ENCODE results near the gene SH3BGRL2.

Gene SH3BGRL2

DNA sequence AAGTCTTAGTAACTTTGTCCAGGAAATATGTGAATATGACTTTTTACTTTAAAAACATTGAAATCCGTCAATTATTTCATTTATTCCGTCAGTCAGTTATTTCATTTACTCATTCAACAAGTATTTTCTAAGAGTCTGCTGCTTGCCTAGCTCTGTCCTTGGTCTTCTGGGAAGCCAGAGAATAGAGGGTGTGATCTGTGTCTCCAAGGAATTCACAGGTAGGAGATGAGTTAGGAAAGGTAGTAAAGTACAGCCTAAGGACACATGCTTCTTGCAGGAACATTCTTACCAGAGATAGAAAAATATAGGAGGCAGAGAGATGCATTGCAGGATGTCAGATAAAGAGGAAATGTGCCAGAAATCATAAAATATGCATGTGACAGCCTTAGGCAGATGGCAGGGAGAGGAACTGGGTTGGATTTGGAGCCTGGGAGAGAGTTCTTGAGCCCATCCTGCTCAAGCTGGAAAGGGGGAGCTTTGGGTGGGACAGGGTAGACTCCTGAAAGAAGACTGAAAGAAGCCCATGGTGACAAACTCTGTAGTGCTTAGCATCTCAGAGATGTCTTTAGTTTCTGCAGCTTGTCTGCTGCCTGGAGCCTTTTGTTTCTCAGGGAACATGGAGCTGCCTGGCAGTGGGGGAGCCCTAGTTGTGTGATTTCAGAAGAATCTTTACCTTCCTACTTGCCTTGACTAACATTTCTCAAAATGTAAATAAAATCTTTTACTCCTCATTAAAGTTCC, 3.5 kb downstream of the SH3BGRL2 start:
- Histone ChIP-seq H3K4me1 (ENCODE audit: insufficient read depth, low read length) (peaks cover 7% of the 10 kb centered on the region), H3K9me3 (ENCODE audit: low read length) (no peaks in the 10 kb centered on the region), H3K36me3 (ENCODE audit: insufficient read depth, low read length) (no peaks in the 10 kb centered on the region), H3K27ac (ENCODE audit: low read depth, low read length) (no peak overlapping the region), H3K4me3 (ENCODE audit: low read depth in 1 of 2, low read length in 2 of 2) (no peak overlapping the region), H3K9ac (ENCODE audit: low read length) (no peak overlapping the region), H3K27me3 (ENCODE audit: control insufficient read depth in 1 of 2, insufficient read depth in 2 of 2, low read length in 2 of 2) (no peaks in the 10 kb centered on the region)

DNA sequence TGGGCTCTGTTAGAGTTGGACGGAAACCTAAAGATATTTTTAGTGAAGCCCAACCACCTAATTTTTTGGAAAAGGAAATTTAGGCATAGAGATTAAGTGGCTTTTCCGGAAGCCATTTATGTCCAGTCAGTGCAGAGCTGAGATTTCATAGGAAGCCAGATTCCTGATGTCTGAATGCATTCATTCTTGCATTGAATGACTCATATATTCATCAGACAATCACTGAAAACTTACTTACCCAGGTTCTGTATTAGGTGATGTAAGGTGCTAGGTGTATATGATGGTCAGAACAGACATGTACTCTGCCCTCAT, 4.1 kb downstream of the SH3BGRL2 start:
- Histone ChIP-seq H3K27ac (ENCODE audit: low read depth, low read length) (no peak overlapping the region), H3K9me3 (ENCODE audit: low read length) (no peaks in the 10 kb centered on the region)

DNA sequence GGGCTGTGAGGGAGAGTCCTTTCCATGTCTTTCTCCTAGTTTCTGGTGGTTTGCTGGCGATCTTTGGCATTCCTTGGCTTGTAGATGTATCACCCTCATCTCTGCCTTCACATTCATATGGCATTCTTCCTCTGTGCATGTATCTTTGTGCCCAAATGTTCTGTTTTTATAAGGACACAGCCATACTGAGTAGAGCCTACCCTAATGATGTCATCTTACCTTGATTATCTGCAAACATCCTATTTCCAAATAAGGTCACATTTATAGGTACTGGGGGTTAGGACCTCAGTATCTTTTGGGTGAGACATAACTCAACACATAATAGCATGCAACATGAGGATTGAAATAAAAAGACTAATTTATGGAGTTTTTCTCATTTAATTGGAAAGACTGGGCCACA, 5.5 kb downstream of the SH3BGRL2 start:
- H3K4me1 ChIP-seq (ENCODE audit: insufficient read depth, low read length): no peaks in the 10 kb centered on the region
- no peak overlapping the region for H3K9ac ChIP-seq (ENCODE audit: low read length)
- no peak overlapping the region for H3K27ac ChIP-seq (ENCODE audit: low read depth, low read length)
- no peak overlapping the region for H3K4me3 ChIP-seq (ENCODE audit: low read depth in 1 of 2, low read length in 2 of 2)
- H3K36me3 ChIP-seq (ENCODE audit: insufficient read depth, low read length): no peaks in the 10 kb centered on the region
- H3K27me3 ChIP-seq (ENCODE audit: control insufficient read depth in 1 of 2, insufficient read depth in 2 of 2, low read length in 2 of 2): no peaks in the 10 kb centered on the region
- no peaks in the 10 kb centered on the region for H3K9me3 ChIP-seq (ENCODE audit: low read length)

More for the DNA sequence above, 4.1 kb downstream of the SH3BGRL2 start:
- Histone ChIP-seq H3K27me3 (ENCODE audit: control insufficient read depth in 1 of 2, insufficient read depth in 2 of 2, low read length in 2 of 2) (no peaks in the 10 kb centered on the region), H3K36me3 (ENCODE audit: insufficient read depth, low read length) (no peaks in the 10 kb centered on the region), H3K4me3 (ENCODE audit: low read depth in 1 of 2, low read length in 2 of 2) (no peak overlapping the region), H3K4me1 (ENCODE audit: insufficient read depth, low read length) (peaks cover 7% of the 10 kb centered on the region), H3K9ac (ENCODE audit: low read length) (no peak overlapping the region)

DNA sequence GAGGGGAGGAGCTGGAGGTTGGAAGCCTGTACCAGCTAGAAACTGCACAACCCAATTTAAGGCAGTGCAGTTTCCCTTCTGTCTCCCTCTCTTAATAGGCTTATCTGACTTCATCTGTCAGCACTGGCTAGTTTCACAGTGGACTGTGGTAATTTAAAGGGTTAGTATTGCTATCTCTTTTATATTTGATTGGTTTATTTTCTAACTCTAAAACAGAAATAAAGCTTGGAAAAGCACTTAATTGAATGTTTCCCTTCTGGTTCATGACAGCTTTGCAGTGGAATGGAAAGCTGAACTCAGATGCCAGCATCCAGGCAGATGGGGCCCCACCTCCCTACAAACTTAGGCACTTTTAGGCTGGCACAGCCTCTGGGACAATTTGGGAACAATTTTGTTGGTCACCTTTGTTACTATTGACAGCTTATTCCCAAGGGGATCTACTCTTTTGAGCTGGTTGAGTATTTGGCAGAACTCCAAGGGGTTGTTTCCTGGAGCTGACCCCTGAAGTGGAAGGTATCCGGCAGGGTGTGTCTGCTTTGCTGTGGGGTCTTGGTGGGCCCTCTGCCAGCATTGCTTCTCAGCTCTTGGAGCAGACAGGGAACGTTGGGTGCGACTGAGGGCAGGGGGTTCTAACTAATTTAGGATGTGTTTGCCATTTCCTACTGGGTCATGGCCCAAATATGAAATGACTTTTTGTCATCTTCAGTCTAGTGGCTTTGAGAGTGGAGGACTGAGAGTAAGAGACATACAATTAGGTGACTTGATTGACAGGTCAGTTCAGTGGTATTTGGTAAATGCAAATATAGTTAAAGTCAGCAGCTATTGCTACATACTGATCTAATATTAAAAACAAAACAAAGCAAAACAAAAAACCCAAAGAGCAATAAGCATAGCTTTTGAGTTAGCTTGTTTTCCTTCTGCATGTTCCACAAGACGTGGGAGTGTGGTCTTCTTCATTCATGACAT, 9.3 kb downstream of the SH3BGRL2 start:
- Histone ChIP-seq H3K27ac (ENCODE audit: low read depth, low read length) (no peak overlapping the region), H3K4me1 (ENCODE audit: insufficient read depth, low read length) (no peaks in the 10 kb centered on the region)

DNA sequence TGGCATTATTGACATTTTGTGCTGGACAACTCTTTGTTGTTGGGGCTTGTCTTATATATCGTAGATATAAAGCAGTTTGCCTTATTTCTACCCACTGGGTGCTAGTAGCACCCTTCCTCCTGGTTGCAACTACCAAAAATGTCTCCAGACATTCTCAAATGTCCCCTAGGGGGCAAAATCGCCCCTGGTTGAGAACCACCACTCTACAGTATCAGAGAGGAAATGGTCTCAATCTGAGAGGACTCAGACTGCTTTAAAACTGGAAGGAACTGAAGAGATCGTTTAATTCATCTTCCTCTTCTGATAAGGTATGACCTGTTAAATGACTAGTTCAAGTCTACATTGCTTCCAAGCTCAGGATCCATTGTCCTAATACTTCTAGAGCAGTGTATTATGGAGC, 14.9 kb downstream of the SH3BGRL2 start:
- H3K9me3 ChIP-seq (ENCODE audit: low read length): no peaks in the 10 kb centered on the region
- H3K27me3 ChIP-seq (ENCODE audit: control insufficient read depth in 1 of 2, insufficient read depth in 2 of 2, low read length in 2 of 2): no peaks in the 10 kb centered on the region
- H3K36me3 ChIP-seq (ENCODE audit: insufficient read depth, low read length): no peaks in the 10 kb centered on the region
- H3K27ac ChIP-seq (ENCODE audit: low read depth, low read length): no peak overlapping the region
- no peak overlapping the region for H3K4me3 ChIP-seq (ENCODE audit: low read depth in 1 of 2, low read length in 2 of 2)
- no peak overlapping the region for H3K9ac ChIP-seq (ENCODE audit: low read length)
- H3K4me1 ChIP-seq (ENCODE audit: insufficient read depth, low read length): peaks cover 6% of the 10 kb centered on the region

More for the DNA sequence above, 9.3 kb downstream of the SH3BGRL2 start:
- no peak overlapping the region for H3K4me3 ChIP-seq (ENCODE audit: low read depth in 1 of 2, low read length in 2 of 2)
- no peaks in the 10 kb centered on the region for H3K27me3 ChIP-seq (ENCODE audit: control insufficient read depth in 1 of 2, insufficient read depth in 2 of 2, low read length in 2 of 2)
- H3K9ac ChIP-seq (ENCODE audit: low read length): no peak overlapping the region
- H3K36me3 ChIP-seq (ENCODE audit: insufficient read depth, low read length): no peaks in the 10 kb centered on the region
- H3K9me3 ChIP-seq (ENCODE audit: low read length): no peaks in the 10 kb centered on the region

DNA sequence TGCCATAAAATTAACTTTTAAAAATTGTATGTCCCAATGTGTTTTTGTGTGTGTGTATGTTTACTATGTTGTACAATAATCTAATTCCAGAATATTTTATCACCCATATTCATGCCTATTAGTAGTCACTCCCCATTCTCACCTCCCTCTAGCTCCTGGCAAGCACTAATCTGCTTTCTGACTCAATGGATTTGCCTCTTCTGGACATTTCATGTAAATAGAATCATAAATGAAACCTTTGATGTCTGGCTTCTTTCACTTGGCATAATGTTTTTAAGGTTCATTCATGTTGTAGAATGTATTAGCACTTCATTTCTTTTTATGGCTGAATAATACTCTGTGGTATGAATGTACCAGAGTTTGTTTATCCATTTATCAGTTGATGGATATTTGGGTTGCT, 15.4 kb downstream of the SH3BGRL2 start:
- Histone ChIP-seq H3K4me3 (ENCODE audit: low read depth in 1 of 2, low read length in 2 of 2) (no peak overlapping the region), H3K9ac (ENCODE audit: low read length) (no peak overlapping the region), H3K9me3 (ENCODE audit: low read length) (no peaks in the 10 kb centered on the region), H3K27ac (ENCODE audit: low read depth, low read length) (no peak overlapping the region), H3K36me3 (ENCODE audit: insufficient read depth, low read length) (no peaks in the 10 kb centered on the region), H3K27me3 (ENCODE audit: control insufficient read depth in 1 of 2, insufficient read depth in 2 of 2, low read length in 2 of 2) (no peaks in the 10 kb centered on the region), H3K4me1 (ENCODE audit: insufficient read depth, low read length) (peaks cover 6% of the 10 kb centered on the region)

DNA sequence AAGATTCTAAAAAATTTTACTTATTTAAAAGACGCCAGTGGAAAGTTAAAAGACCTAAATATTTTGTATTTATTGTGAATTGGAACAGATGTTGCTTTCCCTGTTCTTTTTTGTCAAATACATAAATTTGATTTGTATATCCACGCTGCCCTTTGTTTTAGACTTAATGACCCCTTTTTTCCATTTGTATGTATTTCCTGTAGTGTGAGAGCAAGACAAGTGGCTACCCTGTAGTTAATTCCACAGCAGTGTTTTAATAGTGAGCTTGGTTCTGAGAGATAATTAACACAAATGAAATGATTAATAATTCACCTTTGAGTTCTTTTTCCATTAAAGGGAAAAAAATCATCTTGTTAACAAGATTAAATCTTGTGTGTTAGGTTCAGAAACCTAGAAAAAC, 16.6 kb downstream of the SH3BGRL2 start:
- Histone ChIP-seq H3K9ac (ENCODE audit: low read length) (no peak overlapping the region), H3K27me3 (ENCODE audit: control insufficient read depth in 1 of 2, insufficient read depth in 2 of 2, low read length in 2 of 2) (no peaks in the 10 kb centered on the region), H3K4me1 (ENCODE audit: insufficient read depth, low read length) (peaks cover 6% of the 10 kb centered on the region), H3K27ac (ENCODE audit: low read depth, low read length) (no peak overlapping the region), H3K9me3 (ENCODE audit: low read length) (no peaks in the 10 kb centered on the region), H3K4me3 (ENCODE audit: low read depth in 1 of 2, low read length in 2 of 2) (no peak overlapping the region), H3K36me3 (ENCODE audit: insufficient read depth, low read length) (no peaks in the 10 kb centered on the region)

DNA sequence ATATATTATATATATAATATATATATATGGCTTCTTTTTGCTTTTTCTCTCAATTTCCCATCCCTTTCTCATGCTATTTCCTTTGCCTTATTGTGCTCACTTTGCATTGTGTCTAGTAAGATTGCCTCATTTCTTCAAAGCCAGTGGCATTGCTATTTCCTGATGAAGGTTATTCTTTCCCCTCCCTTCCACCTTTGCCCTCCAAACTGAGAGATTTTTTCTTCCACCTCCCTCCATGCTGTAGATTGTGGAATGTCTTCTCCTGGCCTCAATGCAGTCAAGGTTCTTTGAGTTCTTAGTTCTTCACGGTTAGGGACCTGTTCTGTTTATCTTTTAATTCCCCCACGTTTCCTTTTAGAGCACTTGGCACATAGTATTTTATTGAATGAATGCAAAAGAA, 17.2 kb downstream of the SH3BGRL2 start:
- Histone ChIP-seq H3K9me3 (ENCODE audit: low read length) (no peaks in the 10 kb centered on the region), H3K27ac (ENCODE audit: low read depth, low read length) (no peak overlapping the region), H3K4me1 (ENCODE audit: insufficient read depth, low read length) (peaks cover 6% of the 10 kb centered on the region), H3K9ac (ENCODE audit: low read length) (no peak overlapping the region), H3K27me3 (ENCODE audit: control insufficient read depth in 1 of 2, insufficient read depth in 2 of 2, low read length in 2 of 2) (no peaks in the 10 kb centered on the region), H3K4me3 (ENCODE audit: low read depth in 1 of 2, low read length in 2 of 2) (no peak overlapping the region), H3K36me3 (ENCODE audit: insufficient read depth, low read length) (no peaks in the 10 kb centered on the region)

DNA sequence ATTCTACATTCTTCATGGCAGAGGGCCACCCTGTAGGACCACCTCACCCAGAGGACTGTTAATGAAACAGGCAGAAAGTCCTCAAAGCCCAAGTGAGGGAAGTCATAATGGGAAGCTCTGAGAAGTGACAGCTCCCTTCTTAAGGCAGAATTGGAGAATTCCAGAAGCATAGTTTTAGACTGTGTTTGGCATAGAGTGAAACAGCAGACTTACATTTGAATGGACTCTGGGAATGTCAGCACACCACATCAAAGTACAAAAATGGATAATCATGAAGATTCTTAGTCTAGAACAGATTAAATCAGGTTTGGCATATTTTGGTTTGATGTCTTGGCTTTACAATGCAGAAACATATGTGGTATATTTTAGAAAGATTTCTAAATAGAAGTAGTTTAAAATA, 17.9 kb downstream of the SH3BGRL2 start:
- no peaks in the 10 kb centered on the region for H3K36me3 ChIP-seq (ENCODE audit: insufficient read depth, low read length)
- no peak overlapping the region for H3K4me3 ChIP-seq (ENCODE audit: low read depth in 1 of 2, low read length in 2 of 2)
- H3K27ac ChIP-seq (ENCODE audit: low read depth, low read length): no peak overlapping the region
- no peak overlapping the region for H3K9ac ChIP-seq (ENCODE audit: low read length)
- peaks cover 6% of the 10 kb centered on the region for H3K4me1 ChIP-seq (ENCODE audit: insufficient read depth, low read length)
- H3K9me3 ChIP-seq (ENCODE audit: low read length): no peaks in the 10 kb centered on the region
- H3K27me3 ChIP-seq (ENCODE audit: control insufficient read depth in 1 of 2, insufficient read depth in 2 of 2, low read length in 2 of 2): no peaks in the 10 kb centered on the region

DNA sequence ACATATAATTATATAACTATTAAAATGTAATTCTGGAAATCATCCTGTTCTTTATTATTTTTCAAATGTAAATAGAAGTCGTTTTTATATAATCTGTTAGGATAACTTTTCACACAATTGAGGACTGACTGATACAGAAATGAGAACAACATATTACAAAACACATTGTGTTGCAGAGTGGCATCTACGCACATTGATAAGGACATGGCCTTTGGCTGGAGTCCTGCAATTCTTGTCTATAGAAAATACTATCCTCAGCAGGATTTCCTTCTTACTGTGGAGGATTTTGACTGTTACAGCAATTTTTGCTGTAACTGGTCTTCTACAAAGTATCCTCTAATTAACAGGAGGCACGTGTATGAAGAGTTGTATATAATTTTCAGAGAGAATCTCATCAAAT, 19.8 kb downstream of the SH3BGRL2 start:
- H3K9me3 ChIP-seq (ENCODE audit: low read length): no peaks in the 10 kb centered on the region
- H3K4me3 ChIP-seq (ENCODE audit: low read depth in 1 of 2, low read length in 2 of 2): no peak overlapping the region
- H3K9ac ChIP-seq (ENCODE audit: low read length): no peak overlapping the region
- no peak overlapping the region for H3K27ac ChIP-seq (ENCODE audit: low read depth, low read length)
- H3K36me3 ChIP-seq (ENCODE audit: insufficient read depth, low read length): no peaks in the 10 kb centered on the region
- peaks cover 6% of the 10 kb centered on the region for H3K4me1 ChIP-seq (ENCODE audit: insufficient read depth, low read length)
- no peaks in the 10 kb centered on the region for H3K27me3 ChIP-seq (ENCODE audit: control insufficient read depth in 1 of 2, insufficient read depth in 2 of 2, low read length in 2 of 2)

DNA sequence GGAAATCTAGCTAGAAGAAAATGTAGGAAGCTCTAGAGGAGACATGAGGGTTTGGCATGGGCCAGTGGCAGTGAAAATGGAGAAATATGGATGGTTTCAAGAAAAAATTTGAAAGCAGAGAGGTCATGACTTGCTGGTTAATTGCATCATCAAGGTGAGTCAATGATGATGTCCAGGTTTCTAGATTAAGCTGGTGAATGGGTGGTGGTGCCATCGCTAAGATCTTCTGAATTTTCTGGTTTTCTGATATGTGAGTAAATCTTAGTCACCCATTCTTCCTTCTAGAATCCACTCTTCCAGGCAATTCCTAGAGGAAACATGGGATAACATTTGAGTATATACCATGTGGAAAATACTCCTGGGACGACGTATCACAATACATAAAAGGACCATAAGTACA, 25.0 kb downstream of the SH3BGRL2 start:
- H3K27ac ChIP-seq (ENCODE audit: low read depth, low read length): no peak overlapping the region
- H3K36me3 ChIP-seq (ENCODE audit: insufficient read depth, low read length): no peaks in the 10 kb centered on the region
- no peaks in the 10 kb centered on the region for H3K4me1 ChIP-seq (ENCODE audit: insufficient read depth, low read length)
- H3K27me3 ChIP-seq (ENCODE audit: control insufficient read depth in 1 of 2, insufficient read depth in 2 of 2, low read length in 2 of 2): no peaks in the 10 kb centered on the region
- H3K9me3 ChIP-seq (ENCODE audit: low read length): no peaks in the 10 kb centered on the region
- no peak overlapping the region for H3K4me3 ChIP-seq (ENCODE audit: low read depth in 1 of 2, low read length in 2 of 2)
- H3K9ac ChIP-seq (ENCODE audit: low read length): no peak overlapping the region

Data from muscle layer of colon (tissue), 2 donors.